GM19238 (cell line): ENCODE results near the gene DCTD.

Experiments
- DNase-seq: peaks from one replicate; pipeline ENCODE4 v3.0.0; 2011; ENCODE audit warnings: low spot score; ENCODE audit not compliant: insufficient read length

Gene DCTD

GRCh38 chr4:182842104-182842600 is 75.0 kb downstream of the DCTD start:
- DNase-seq: no peak

GRCh38 chr4:182840108-182840507 is 77.1 kb downstream of the DCTD start:
- no peak for DNase-seq
